Breast epithelium (tissue), 3 donors: ENCODE results near the gene WSCD1.

Experiments
- POLR2A ChIP-seq: fragments of 450-650 bp; IDR thresholded peaks from one replicate; pipeline ENCODE4 v1.6.1; 2016; ENCODE audit warnings: antibody characterized with exemption, mild to moderate bottlenecking, moderate library complexity
- TF ChIP-seq, protein P1 (sequence below), 3 donors: fragments of 450-650 bp; IDR thresholded peaks; one replicate each; pipeline ENCODE4 v1.5.1; 2016 to 2017; ENCODE audit warnings: antibody characterized with exemption in 3 of 3, mild to moderate bottlenecking in 3 of 3, moderate library complexity in 3 of 3

DNA sequence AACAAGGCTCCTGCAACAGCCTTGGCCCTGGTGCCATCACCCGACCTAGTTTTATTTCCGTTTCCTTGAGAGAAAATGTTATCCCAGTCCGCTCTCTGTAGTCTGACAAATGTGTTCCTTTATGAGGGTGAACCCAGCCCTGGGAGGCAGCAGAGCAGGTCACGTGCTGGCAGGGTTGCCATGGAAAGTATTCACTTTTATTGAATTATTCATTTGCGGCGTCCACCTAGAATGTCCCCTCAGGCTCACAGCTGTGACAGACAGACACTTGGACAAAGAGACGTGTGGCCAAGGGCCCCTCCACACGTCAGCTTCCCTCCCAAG lies 90.0 kb downstream of the WSCD1 start:
- TF ChIP-seq POLR2A: no peak
- TF ChIP-seq, protein P1, sequence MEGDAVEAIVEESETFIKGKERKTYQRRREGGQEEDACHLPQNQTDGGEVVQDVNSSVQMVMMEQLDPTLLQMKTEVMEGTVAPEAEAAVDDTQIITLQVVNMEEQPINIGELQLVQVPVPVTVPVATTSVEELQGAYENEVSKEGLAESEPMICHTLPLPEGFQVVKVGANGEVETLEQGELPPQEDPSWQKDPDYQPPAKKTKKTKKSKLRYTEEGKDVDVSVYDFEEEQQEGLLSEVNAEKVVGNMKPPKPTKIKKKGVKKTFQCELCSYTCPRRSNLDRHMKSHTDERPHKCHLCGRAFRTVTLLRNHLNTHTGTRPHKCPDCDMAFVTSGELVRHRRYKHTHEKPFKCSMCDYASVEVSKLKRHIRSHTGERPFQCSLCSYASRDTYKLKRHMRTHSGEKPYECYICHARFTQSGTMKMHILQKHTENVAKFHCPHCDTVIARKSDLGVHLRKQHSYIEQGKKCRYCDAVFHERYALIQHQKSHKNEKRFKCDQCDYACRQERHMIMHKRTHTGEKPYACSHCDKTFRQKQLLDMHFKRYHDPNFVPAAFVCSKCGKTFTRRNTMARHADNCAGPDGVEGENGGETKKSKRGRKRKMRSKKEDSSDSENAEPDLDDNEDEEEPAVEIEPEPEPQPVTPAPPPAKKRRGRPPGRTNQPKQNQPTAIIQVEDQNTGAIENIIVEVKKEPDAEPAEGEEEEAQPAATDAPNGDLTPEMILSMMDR (IDR thresholded peaks at IDR 0.05): no peak
